ENCODE measurements around the gene DMRT3.

The DMRT3 gene

DNA sequence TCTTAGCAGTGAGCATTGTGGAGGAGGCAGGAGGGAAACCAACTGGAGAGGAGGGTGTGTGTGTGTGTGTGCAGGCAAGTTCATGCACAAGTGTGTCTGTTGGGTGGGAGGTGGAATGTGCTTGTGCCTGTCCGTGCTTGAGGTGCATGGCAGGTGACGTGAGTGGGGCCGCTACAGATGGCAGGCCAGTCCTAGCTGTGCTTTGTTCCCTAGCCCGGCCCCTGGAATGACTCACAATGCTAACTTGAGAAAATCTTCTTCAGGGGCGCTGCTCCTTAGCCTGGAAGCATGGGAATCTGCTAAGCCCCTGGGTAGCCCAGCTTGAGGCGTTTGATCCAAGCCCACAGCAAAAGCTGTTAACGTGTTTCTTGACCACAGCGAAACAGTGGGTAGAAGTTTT is 48.7 kb downstream of the DMRT3 start:
- no peak for TF ChIP-seq ZFX (IDR thresholded peaks at IDR 0.05)
- TF ChIP-seq, protein P1, sequence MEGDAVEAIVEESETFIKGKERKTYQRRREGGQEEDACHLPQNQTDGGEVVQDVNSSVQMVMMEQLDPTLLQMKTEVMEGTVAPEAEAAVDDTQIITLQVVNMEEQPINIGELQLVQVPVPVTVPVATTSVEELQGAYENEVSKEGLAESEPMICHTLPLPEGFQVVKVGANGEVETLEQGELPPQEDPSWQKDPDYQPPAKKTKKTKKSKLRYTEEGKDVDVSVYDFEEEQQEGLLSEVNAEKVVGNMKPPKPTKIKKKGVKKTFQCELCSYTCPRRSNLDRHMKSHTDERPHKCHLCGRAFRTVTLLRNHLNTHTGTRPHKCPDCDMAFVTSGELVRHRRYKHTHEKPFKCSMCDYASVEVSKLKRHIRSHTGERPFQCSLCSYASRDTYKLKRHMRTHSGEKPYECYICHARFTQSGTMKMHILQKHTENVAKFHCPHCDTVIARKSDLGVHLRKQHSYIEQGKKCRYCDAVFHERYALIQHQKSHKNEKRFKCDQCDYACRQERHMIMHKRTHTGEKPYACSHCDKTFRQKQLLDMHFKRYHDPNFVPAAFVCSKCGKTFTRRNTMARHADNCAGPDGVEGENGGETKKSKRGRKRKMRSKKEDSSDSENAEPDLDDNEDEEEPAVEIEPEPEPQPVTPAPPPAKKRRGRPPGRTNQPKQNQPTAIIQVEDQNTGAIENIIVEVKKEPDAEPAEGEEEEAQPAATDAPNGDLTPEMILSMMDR (conservative IDR thresholded peaks at IDR 0.05), result no peak
- no peak overlapping the region for H3K27ac ChIP-seq

DNA sequence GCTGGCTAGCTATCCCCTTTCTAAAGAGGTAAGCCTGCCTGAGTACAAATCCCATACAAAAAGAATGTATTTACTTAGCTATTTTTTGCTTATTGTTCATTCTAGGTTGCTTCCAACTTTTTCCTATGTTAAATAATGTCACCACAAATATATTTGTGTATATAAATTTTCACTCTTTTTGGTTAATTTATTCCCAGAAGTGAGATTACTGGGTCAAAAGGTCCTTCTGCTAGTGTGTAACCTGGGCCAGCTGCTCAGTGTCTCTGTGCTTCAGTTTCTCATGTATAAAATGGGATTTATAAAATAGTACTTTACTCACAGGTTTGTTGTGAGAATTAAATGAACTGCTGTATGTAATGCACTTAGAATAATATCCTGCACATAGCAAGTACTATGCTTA is 49.8 kb downstream of the DMRT3 start:
- no peak for TF ChIP-seq ZFX (IDR thresholded peaks at IDR 0.05)
- TF ChIP-seq, protein P1 (conservative IDR thresholded peaks at IDR 0.05), result no peak
- no peak overlapping the region for H3K27ac ChIP-seq

DNA sequence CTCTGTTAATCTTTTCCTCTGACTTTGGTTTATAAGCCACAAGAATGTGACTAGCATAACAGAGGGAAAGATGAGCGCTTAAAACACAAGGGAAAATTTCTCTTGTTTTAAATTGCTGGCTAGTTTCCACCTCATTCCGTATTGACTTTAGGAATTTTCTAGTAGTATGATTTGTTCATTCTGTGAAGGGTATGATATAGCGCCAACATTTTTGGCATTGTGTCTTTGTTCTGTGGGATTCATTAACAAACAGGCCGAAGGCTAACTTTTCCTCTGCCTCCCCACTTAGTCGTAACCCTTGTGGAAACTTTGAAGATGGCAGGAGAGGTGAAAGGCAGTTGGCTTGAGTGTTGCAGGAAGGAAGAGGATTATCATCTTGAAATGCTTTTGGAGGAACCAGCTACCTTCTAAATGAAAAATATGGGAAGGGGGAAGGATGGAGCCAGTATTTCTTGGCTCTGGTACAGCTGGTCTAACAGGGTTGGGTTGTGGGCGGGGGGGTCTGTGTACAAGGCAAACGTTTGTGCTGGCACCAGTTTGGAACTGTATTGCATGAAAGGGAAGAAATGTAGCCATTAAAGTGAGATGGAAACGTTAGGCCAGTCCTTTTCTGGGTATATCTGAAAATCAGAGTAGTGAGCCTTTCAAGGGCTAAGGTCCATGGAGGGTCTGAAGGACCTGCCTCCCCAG is 52.2 kb downstream of the DMRT3 start:
- H3K27ac ChIP-seq, result no peak overlapping the region
- TF ChIP-seq ZFX (IDR thresholded peaks at IDR 0.05), result no peak
- TF ChIP-seq, protein P1 (conservative IDR thresholded peaks at IDR 0.05), result no peak

DNA sequence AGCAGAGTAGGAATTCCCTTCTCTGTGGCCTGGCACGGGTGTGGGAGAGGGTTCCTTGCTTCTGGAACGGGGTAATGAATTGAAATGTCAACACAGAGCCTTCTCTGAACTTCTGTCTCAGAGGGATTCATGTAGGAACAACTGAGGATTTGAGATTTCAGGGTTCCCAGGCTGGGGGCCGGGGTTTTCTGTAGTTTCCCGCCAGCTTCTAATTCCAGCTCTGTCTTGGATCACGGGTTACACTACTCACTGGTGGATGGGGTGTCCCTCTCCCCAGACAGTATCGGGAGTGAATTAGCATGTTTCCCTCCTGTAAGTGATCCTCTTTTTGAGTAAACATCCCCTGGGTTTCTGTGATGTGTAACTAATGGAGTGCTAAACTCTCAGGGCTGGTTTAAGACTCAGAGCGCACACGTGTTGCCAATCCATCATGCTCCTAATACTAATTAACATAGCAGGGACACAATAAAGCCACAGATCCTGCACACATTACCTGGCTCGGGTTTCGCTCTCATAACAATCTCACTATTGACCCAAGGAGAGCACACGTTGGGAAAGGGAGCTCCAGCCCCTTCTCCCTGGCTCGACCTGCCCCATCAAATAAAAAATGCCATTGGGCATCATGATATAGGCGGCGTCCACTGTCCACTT is 55.6 kb downstream of the DMRT3 start:
- no peak for TF ChIP-seq ZFX (IDR thresholded peaks at IDR 0.05)
- TF ChIP-seq, protein P1 (conservative IDR thresholded peaks at IDR 0.05), result no peak
- H3K27ac ChIP-seq, result no peak overlapping the region

DNA sequence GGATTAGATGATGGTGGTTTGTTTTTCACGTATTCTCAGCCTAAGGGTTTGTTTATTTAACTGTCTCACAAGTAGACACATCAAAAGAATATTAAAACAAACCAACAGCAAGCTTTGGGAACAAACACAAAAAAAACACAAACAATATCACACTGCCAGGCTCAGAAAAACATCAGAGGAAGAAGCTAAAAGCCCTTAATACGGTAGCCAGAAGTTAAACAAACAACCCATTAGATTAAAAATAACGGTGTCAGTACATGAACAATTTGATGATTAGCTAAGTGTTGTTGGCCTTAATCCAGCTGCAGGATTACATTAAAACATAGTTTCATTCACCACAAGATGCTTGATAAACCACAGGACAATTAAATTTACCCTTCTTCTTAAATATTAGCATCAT is 57.8 kb downstream of the DMRT3 start:
- TF ChIP-seq, protein P1 (conservative IDR thresholded peaks at IDR 0.05), result no peak
- TF ChIP-seq ZFX (IDR thresholded peaks at IDR 0.05), result no peak
- H3K27ac ChIP-seq, result no peak overlapping the region

DNA sequence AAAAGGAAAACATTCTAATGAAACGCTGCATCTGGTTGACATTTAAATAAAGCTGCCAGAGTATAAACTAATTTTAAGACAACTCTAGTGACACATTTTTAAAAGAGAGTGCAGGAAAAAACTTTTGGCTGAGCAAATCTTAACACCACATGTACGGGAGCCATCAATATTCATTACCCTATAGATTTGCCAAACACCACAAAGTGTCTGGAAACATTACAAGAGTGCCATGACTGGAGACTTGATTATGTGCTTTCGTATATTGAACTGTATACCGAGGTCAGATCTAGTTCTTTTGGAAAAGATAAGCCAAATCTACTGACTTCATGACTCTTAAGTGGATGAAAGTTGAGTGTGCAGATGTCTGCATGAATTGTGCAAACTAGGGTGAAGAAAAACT is 63.1 kb downstream of the DMRT3 start:
- TF ChIP-seq, protein P1 (conservative IDR thresholded peaks at IDR 0.05), result no peak
- no peak for TF ChIP-seq ZFX (IDR thresholded peaks at IDR 0.05)
- H3K27ac ChIP-seq, result no peak overlapping the region

Data from C4-2B (cell line).